Osteoblast (primary cell): ENCODE results near the gene TPSG1. TPM values are rescaled to one million over a fixed set of nuclear protein-coding genes. Genes with fewer than 3 reads are reported as not detected.

Source experiments
- DNase-seq: peaks from one replicate; pipeline ENCODE4 v3.0.0; 2011; ENCODE audit warnings: low spot score, mixed read lengths; ENCODE audit not compliant: insufficient read length; ENCODE audit errors: missing footprints
- H2AFZ ChIP-seq: 2 replicates; pipeline ENCODE4 v1.6.0; 2011; ENCODE audit warnings: mild to moderate bottlenecking, low read length
- H3K27ac ChIP-seq: 2 replicates; pipeline ENCODE4 v1.5.1; 2011; ENCODE audit warnings: mild to moderate bottlenecking, low read depth, low read length, moderate library complexity
- H3K27me3 ChIP-seq: 2 replicates; pipeline ENCODE4 v1.6.0; 2012; ENCODE audit warnings: mild to moderate bottlenecking, control low read depth, inconsistent platforms, low read length, moderate library complexity; ENCODE audit not compliant: insufficient read depth
- H3K36me3 ChIP-seq: 2 replicates; pipeline ENCODE4 v1.5.1; 2011; ENCODE audit warnings: mild to moderate bottlenecking, low read length, control low read depth, moderate library complexity; ENCODE audit not compliant: insufficient read depth
- H3K4me1 ChIP-seq: 2 replicates; pipeline ENCODE4 v1.5.1; 2011; ENCODE audit warnings: mild to moderate bottlenecking, low read length, control low read depth, moderate library complexity; ENCODE audit not compliant: insufficient read depth
- H3K4me2 ChIP-seq: 2 replicates; pipeline ENCODE4 v1.6.0; 2011; ENCODE audit warnings: mild to moderate bottlenecking, low read length; ENCODE audit not compliant: insufficient read depth
- H3K4me3 ChIP-seq: fragments of 200-600 bp; sonication (generic); 3 replicates; pipeline ENCODE4 v1.5.1; 2012; ENCODE audit warnings: mild to moderate bottlenecking, low read length, inconsistent platforms; ENCODE audit not compliant: insufficient read depth
- H3K79me2 ChIP-seq: 2 replicates; pipeline ENCODE4 v1.6.0; 2012; ENCODE audit warnings: mild to moderate bottlenecking, low read length, control low read depth, inconsistent platforms; ENCODE audit not compliant: insufficient read depth
- H3K9me3 ChIP-seq: 2 replicates; pipeline ENCODE4 v1.5.1; 2011; ENCODE audit warnings: low read depth, low read length, control low read depth
- H4K20me1 ChIP-seq: 2 replicates; pipeline ENCODE4 v1.6.0; 2012; ENCODE audit warnings: mild to moderate bottlenecking, low read length, control low read depth; ENCODE audit not compliant: insufficient read depth
- CTCF ChIP-seq: IDR thresholded peaks from 2 replicates; pipeline ENCODE4 v1.5.1; 2011; ENCODE audit warnings: mild to moderate bottlenecking, low read depth, low read length, moderate library complexity; ENCODE audit errors: extremely low read depth
- total RNA-seq: library from RNA; depleted of rRNA; stranded (reverse); fragments of >200 nt; gene quantifications from 2 replicates; pipeline ENCODE4 v1.2.3, GENCODE V29; 2012

The TPSG1 gene
- total RNA-seq, 1 donor, result not detected

- H2AFZ ChIP-seq, result no peak overlapping the region
- H3K79me2 ChIP-seq, result no peaks in the 10 kb centered on the region
- H3K9me3 ChIP-seq, result no peaks in the 10 kb centered on the region
- no peak overlapping the region for H3K27ac ChIP-seq
- no peaks in the 10 kb centered on the region for H4K20me1 ChIP-seq
- DNase-seq, result no peak
- peaks cover 16% of the 10 kb centered on the region for H3K4me1 ChIP-seq
- H3K4me2 ChIP-seq, result peak overlapping the region; percentile 61
- TF ChIP-seq CTCF, result no peak
- peak overlapping the region; percentile 51 for H3K4me3 ChIP-seq
- H3K27me3 ChIP-seq, result no peaks in the 10 kb centered on the region
- no peaks in the 10 kb centered on the region for H3K36me3 ChIP-seq
Observed at GRCh38 chr16:1181404-1182315, 43.4 kb downstream of the TPSG1 start.

GRCh38 chr16:1180549-1181403, 44.3 kb downstream of the TPSG1 start:
- no peak for DNase-seq
- Histone ChIP-seq H3K36me3 (no peaks in the 10 kb centered on the region), H3K79me2 (no peaks in the 10 kb centered on the region), H3K4me3 (no peak overlapping the region), H2AFZ (no peak overlapping the region), H3K27me3 (no peaks in the 10 kb centered on the region), H3K4me2 (no peak overlapping the region), H4K20me1 (no peaks in the 10 kb centered on the region), H3K4me1 (peaks cover 16% of the 10 kb centered on the region), H3K27ac (no peak overlapping the region), H3K9me3 (no peaks in the 10 kb centered on the region)
- no peak for TF ChIP-seq CTCF

- Histone ChIP-seq H3K79me2 (no peaks in the 10 kb centered on the region), H3K4me2 (no peak overlapping the region), H3K36me3 (no peaks in the 10 kb centered on the region), H4K20me1 (no peaks in the 10 kb centered on the region), H2AFZ (no peak overlapping the region), H3K27ac (no peak overlapping the region), H3K9me3 (no peaks in the 10 kb centered on the region), H3K27me3 (no peaks in the 10 kb centered on the region), H3K4me3 (no peak overlapping the region), H3K4me1 (peaks cover 16% of the 10 kb centered on the region)
- DNase-seq, result no peak
- TF ChIP-seq CTCF, result no peak
Observed at GRCh38 chr16:1178295-1178910, 46.7 kb downstream of the TPSG1 start.
